ENCODE data around the gene ATXN1. TPM values are rescaled to one million over a fixed set of nuclear protein-coding genes. Genes with fewer than 3 reads are reported as not detected.

ATXN1 gene
- polyA plus RNA-seq, 1 of the 3 experiments (the other 2 are of a cell fraction) = 7.9 TPM

DNA sequence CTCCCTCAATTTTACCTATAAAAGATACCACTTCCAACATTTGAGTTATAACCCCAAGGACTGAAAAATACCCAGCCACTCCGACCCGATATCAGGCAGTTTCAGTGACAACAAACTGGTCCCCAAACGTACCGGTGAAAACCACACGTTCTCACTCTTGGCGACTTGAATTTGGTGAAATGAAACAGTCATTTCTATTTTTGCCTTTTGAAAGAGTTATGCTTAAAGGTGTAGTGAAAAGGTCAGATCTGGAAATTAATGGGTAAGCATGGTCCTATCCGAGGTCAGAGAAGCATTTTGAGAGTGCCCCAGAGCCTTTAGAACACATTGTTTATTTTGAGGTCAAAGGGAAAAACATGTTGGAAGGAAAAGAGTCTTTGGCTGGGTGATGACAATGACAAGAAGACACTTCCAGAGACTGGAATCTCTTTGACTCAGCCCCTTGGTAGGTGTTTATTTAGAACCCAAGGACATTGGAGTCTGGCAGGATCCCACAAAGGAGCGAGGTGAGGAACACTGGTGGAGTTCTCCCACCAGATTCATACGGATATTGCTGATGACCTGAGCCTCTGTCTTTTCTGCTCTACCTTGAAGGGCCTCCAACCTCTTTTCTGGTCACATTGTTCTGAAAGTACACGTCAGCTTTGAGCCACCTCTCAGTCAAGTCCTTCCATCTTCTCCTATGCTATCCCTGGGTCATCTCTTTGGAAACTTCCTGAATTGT is 287.9 kb downstream of the ATXN1 start:
- no peak overlapping the region for H3K4me2 ChIP-seq
- H3K9me3 ChIP-seq = no peaks in the 10 kb centered on the region
- peaks cover 0 to 21% of the 10 kb centered on the region in 2 experiments; a peak in 2 of 4 replicates for H3K4me1 ChIP-seq (ENCODE audit: control insufficient read depth in 1 of 2, insufficient read depth in 2 of 2, low read depth in 1 of 2, low read length in 1 of 2)
- no peak overlapping the region for H3K27ac ChIP-seq (ENCODE audit: low read depth in 2 of 2, low read length in 1 of 2)
- H3K36me3 ChIP-seq (replicated peaks in 1 of 2; ENCODE audit: control insufficient read depth in 1 of 2, insufficient read depth in 2 of 2, low read length in 1 of 2) = peaks cover 0 to 22% of the 10 kb centered on the region in 2 experiments
- no peaks in the 10 kb centered on the region for H4K20me1 ChIP-seq (ENCODE audit: insufficient read depth)
- H3K79me2 ChIP-seq (ENCODE audit: insufficient read depth) = peaks cover 16% of the 10 kb centered on the region; the same call in 1 of the 2 replicates
- no peak for DNase-seq
- no peaks in the 10 kb centered on the region for H3K9me2 ChIP-seq
- H3K4me3 ChIP-seq (ENCODE audit: low read depth in 2 of 2, low read length in 1 of 2) = no peak overlapping the region
- POLR2A ChIA-PET = no interaction called here
- TF ChIP-seq SIN3A (IDR thresholded peaks at IDR 0.05; ENCODE audit: borderline replicate concordance, low read depth, low read length) (no peak), NRF1 (IDR thresholded peaks at IDR 0.05; ENCODE audit: low read depth, low read length) (no peak), RAD21 (IDR thresholded peaks at IDR 0.05; ENCODE audit: low read length) (no peak), RCOR1 (IDR thresholded peaks at IDR 0.05; ENCODE audit: low read length) (no peak), YY1 (IDR thresholded peaks at IDR 0.05; ENCODE audit: low read depth) (no peak)
- TF ChIP-seq, protein P1, sequence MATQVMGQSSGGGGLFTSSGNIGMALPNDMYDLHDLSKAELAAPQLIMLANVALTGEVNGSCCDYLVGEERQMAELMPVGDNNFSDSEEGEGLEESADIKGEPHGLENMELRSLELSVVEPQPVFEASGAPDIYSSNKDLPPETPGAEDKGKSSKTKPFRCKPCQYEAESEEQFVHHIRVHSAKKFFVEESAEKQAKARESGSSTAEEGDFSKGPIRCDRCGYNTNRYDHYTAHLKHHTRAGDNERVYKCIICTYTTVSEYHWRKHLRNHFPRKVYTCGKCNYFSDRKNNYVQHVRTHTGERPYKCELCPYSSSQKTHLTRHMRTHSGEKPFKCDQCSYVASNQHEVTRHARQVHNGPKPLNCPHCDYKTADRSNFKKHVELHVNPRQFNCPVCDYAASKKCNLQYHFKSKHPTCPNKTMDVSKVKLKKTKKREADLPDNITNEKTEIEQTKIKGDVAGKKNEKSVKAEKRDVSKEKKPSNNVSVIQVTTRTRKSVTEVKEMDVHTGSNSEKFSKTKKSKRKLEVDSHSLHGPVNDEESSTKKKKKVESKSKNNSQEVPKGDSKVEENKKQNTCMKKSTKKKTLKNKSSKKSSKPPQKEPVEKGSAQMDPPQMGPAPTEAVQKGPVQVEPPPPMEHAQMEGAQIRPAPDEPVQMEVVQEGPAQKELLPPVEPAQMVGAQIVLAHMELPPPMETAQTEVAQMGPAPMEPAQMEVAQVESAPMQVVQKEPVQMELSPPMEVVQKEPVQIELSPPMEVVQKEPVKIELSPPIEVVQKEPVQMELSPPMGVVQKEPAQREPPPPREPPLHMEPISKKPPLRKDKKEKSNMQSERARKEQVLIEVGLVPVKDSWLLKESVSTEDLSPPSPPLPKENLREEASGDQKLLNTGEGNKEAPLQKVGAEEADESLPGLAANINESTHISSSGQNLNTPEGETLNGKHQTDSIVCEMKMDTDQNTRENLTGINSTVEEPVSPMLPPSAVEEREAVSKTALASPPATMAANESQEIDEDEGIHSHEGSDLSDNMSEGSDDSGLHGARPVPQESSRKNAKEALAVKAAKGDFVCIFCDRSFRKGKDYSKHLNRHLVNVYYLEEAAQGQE (IDR thresholded peaks at IDR 0.05; ENCODE audit: low read depth, low read length) = no peak
- H2AFZ ChIP-seq (ENCODE audit: low read depth) = no peak overlapping the region
- 94% methylated on average over 10 of the region's 10 CpGs for WGBS (ENCODE audit: low lambda C conversion rate)
- H3K27me3 ChIP-seq (ENCODE audit: insufficient read depth) = no peaks in the 10 kb centered on the region
- CTCF ChIA-PET = no interaction called here
- H3F3A ChIP-seq (replicated peaks; ENCODE audit: insufficient read depth) = peaks cover 6% of the 10 kb centered on the region
- no peak overlapping the region for H3K9ac ChIP-seq

DNA sequence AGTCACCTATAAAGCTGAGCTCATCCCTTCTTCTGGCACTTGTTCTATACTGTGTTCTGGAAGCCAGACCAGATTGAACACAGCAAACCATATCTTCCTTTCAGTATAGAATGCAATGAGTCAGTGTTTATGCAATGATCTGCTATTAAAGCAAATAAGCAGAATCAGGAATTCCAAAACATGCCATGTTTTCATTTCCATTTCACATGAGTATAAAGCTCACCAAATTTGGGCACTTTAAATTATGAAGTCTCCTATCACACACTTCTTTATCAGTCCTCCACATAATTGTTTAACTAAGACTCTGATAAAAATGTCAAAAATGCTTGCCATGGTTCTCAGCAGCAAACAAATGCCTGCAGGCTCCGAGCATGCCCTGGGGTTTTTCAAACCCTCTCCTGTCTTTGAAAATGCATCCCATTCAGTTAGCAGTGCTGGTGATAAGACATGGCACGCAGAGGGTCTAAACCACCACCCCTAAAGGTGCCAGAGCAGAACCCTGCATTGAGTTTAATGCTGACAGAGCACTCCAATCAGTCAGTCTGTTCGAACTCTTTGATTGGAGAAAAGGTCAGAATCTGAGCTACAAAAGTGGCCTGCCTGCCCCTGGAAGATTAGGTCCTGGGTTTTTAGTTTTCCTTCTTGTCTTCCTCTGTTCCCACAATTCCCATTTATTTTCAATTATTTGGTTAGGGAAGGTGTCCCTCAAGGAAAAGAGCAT is 288.8 kb downstream of the ATXN1 start:
- CTCF ChIA-PET = interaction anchor here (1.0 to 1.5 kb wide), 2 partner anchors 63 to 141 kb away, joined by 3 to 4 read pairs; no protein-coding TSS in a partner anchor
- H3K9ac ChIP-seq = no peak overlapping the region
- H2AFZ ChIP-seq (ENCODE audit: low read depth) = no peak overlapping the region
- no peaks in the 10 kb centered on the region for H3K9me3 ChIP-seq
- peaks cover 6% of the 10 kb centered on the region for H3F3A ChIP-seq (replicated peaks; ENCODE audit: insufficient read depth)
- H4K20me1 ChIP-seq (ENCODE audit: insufficient read depth) = no peaks in the 10 kb centered on the region
- DNase-seq = no peak
- no peak overlapping the region for H3K4me3 ChIP-seq (ENCODE audit: low read depth in 2 of 2, low read length in 1 of 2)
- peak overlapping the region; percentile 32; the same call in 1 of the 2 replicates for H3K4me2 ChIP-seq
- H3K4me1 ChIP-seq (ENCODE audit: control insufficient read depth in 1 of 2, insufficient read depth in 2 of 2, low read depth in 1 of 2, low read length in 1 of 2) = peaks cover 0 to 21% of the 10 kb centered on the region in 2 experiments; a peak in 2 of 4 replicates
- peak overlapping the region in 1 of 2 experiments; percentile 21; a peak in 1 of 4 replicates for H3K27ac ChIP-seq (ENCODE audit: low read depth in 2 of 2, low read length in 1 of 2)
- POLR2A ChIA-PET = no interaction called here
- peaks cover 16% of the 10 kb centered on the region; the same call in 1 of the 2 replicates for H3K79me2 ChIP-seq (ENCODE audit: insufficient read depth)
- H3K27me3 ChIP-seq (ENCODE audit: insufficient read depth) = no peaks in the 10 kb centered on the region
- WGBS (ENCODE audit: low lambda C conversion rate) = 88% methylated on average over 3 of the region's 3 CpGs
- H3K36me3 ChIP-seq (replicated peaks in 1 of 2; ENCODE audit: control insufficient read depth in 1 of 2, insufficient read depth in 2 of 2, low read length in 1 of 2) = peaks cover 0 to 22% of the 10 kb centered on the region in 2 experiments
- H3K9me2 ChIP-seq = no peaks in the 10 kb centered on the region
- TF ChIP-seq RAD21 (IDR thresholded peaks at IDR 0.05; ENCODE audit: low read length) = no peak
- TF ChIP-seq RFX5 (IDR thresholded peaks at IDR 0.05; ENCODE audit: low read length) = no peak
- TF ChIP-seq, protein P2, sequence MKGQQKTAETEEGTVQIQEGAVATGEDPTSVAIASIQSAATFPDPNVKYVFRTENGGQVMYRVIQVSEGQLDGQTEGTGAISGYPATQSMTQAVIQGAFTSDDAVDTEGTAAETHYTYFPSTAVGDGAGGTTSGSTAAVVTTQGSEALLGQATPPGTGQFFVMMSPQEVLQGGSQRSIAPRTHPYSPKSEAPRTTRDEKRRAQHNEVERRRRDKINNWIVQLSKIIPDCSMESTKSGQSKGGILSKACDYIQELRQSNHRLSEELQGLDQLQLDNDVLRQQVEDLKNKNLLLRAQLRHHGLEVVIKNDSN (IDR thresholded peaks at IDR 0.05; ENCODE audit: borderline replicate concordance, low read depth) = no peak
- TF ChIP-seq, protein P3, sequence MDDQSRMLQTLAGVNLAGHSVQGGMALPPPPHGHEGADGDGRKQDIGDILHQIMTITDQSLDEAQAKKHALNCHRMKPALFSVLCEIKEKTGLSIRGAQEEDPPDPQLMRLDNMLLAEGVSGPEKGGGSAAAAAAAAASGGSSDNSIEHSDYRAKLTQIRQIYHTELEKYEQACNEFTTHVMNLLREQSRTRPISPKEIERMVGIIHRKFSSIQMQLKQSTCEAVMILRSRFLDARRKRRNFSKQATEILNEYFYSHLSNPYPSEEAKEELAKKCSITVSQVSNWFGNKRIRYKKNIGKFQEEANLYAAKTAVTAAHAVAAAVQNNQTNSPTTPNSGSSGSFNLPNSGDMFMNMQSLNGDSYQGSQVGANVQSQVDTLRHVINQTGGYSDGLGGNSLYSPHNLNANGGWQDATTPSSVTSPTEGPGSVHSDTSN (IDR thresholded peaks at IDR 0.05) = no peak
- no peak for TF ChIP-seq TEAD4 (IDR thresholded peaks at IDR 0.05; ENCODE audit: borderline replicate concordance, insufficient read depth)
- TF ChIP-seq POLR2AphosphoS5 (IDR thresholded peaks at IDR 0.05; ENCODE audit: low read depth, low read length) = no peak
- TF ChIP-seq TAF1 (IDR thresholded peaks at IDR 0.05; ENCODE audit: borderline replicate concordance, low read depth, low read length) = no peak
- TF ChIP-seq FOXM1 (IDR thresholded peaks at IDR 0.05; ENCODE audit: low read depth) = no peak
- TF ChIP-seq, protein P4, sequence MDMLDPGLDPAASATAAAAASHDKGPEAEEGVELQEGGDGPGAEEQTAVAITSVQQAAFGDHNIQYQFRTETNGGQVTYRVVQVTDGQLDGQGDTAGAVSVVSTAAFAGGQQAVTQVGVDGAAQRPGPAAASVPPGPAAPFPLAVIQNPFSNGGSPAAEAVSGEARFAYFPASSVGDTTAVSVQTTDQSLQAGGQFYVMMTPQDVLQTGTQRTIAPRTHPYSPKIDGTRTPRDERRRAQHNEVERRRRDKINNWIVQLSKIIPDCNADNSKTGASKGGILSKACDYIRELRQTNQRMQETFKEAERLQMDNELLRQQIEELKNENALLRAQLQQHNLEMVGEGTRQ (IDR thresholded peaks at IDR 0.05; ENCODE audit: borderline replicate concordance, low read depth, low read length) = no peak
- no peak for TF ChIP-seq FOSL2 (IDR thresholded peaks at IDR 0.05; ENCODE audit: borderline replicate concordance, low read depth)
- no peak for TF ChIP-seq NFIC (IDR thresholded peaks at IDR 0.05; ENCODE audit: borderline replicate concordance)
- TF ChIP-seq GATA2 (CRISPR knock-in tag; IDR thresholded peaks at IDR 0.05) = no peak

All from SK-N-SH (cell line).